Measurements from ENCODE around the gene THSD7B. TPM values are rescaled to one million over a fixed set of nuclear protein-coding genes. Genes with fewer than 3 reads are reported as not detected.

Gene THSD7B
- total and polyA plus RNA-seq, 10 of the 15 experiments (the other 5 are each of a cell fraction or from before 2014, with no cell fraction given), result 0.03 to 0.56 (median 0.28) TPM

DNA sequence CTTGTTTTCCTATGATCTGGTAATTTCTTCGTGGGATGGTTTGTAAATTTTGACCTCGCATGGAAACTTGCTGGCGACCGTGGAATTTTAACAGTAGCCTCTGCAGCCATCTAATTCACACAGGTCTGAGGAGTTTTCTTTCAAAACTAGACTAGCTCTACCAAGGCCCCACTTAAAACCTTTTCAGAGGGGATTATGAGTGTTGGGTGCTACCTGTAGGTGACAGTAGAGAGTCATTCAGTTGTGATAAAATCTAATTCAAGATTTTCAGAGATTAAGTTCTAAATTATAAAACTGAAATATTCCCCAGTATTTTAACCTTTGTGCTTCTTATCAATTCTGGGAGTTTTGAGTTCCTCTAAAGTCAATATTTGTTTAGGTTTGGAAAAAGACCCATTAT lies 31.0 kb downstream of the THSD7B start:
- intact Hi-C loops (cut with micrococcal nuclease; ENCODE audit: unreplicated experiment), result no loop called here
- Histone ChIP-seq H3K9ac (ENCODE audit: control insufficient read depth, insufficient read depth, low read length) (no peak overlapping the region), H3K27me3 (replicated peaks in 1 of 2; ENCODE audit: control insufficient read depth in 2 of 2, insufficient read depth in 2 of 2, low read length in 1 of 2) (no peaks in the 10 kb centered on the region), H3K36me3 (ENCODE audit: control insufficient read depth in 2 of 2, insufficient read depth in 2 of 2, low read length in 1 of 2) (no peaks in the 10 kb centered on the region), H3K27ac (ENCODE audit: control insufficient read depth, insufficient read depth) (no peak overlapping the region), H3K4me1 (ENCODE audit: control insufficient read depth, insufficient read depth, low read length) (no peaks in the 10 kb centered on the region), H3K79me2 (ENCODE audit: control insufficient read depth, insufficient read depth, low read length) (no peaks in the 10 kb centered on the region), H3K4me2 (ENCODE audit: control insufficient read depth, insufficient read depth) (no peak overlapping the region), H2AFZ (ENCODE audit: control insufficient read depth, low read depth, low read length) (no peak overlapping the region), H3K4me3 (no peak overlapping the region), H3K9me3 (replicated peaks; ENCODE audit: control insufficient read depth, insufficient read depth, low read length) (no peaks in the 10 kb centered on the region), H4K20me1 (ENCODE audit: control insufficient read depth, insufficient read depth) (no peaks in the 10 kb centered on the region)
- ATAC-seq, result no peak
- no TSS peak for BruUV-seq (replicated peaks)
- in situ Hi-C loops (cut with MboI), result no loop called here
- CTCF ChIA-PET, result interaction anchor here (1.3 kb wide), 1 partner anchor 9 kb away, joined by 3 read pairs; no protein-coding TSS in a partner anchor
- POLR2A ChIA-PET, result no interaction called here
- FAIRE-seq, result no peak
- DNase-seq (ENCODE audit: low read depth, low spot score), result no peak
- SMC1A ChIA-PET (ENCODE audit: uncharacterized antibody, unreplicated experiment), result no interaction called here
- RAD21 ChIA-PET (ENCODE audit: unreplicated experiment), result no interaction called here
- 19% methylated on average over 4 of the region's 4 CpGs for WGBS (ENCODE audit: insufficient coverage, insufficient replicate concordance, low lambda C conversion rate, missing lambda C conversion rate)
- TF ChIP-seq, protein P1, sequence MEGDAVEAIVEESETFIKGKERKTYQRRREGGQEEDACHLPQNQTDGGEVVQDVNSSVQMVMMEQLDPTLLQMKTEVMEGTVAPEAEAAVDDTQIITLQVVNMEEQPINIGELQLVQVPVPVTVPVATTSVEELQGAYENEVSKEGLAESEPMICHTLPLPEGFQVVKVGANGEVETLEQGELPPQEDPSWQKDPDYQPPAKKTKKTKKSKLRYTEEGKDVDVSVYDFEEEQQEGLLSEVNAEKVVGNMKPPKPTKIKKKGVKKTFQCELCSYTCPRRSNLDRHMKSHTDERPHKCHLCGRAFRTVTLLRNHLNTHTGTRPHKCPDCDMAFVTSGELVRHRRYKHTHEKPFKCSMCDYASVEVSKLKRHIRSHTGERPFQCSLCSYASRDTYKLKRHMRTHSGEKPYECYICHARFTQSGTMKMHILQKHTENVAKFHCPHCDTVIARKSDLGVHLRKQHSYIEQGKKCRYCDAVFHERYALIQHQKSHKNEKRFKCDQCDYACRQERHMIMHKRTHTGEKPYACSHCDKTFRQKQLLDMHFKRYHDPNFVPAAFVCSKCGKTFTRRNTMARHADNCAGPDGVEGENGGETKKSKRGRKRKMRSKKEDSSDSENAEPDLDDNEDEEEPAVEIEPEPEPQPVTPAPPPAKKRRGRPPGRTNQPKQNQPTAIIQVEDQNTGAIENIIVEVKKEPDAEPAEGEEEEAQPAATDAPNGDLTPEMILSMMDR (IDR thresholded peaks at IDR 0.05 in 2 of 3, conservative IDR thresholded peaks at IDR 0.05 in 1 of 3; ENCODE audit: control insufficient read depth in 2 of 3, extremely low read depth in 1 of 3, insufficient read depth in 1 of 3, low read depth in 3 of 3, low read length in 3 of 3), result peak in 2 of 3 experiments; percentile 27 to 47; a peak in 5 of 6 replicates
- TF ChIP-seq HDAC2 (IDR thresholded peaks at IDR 0.05), result no peak

DNA sequence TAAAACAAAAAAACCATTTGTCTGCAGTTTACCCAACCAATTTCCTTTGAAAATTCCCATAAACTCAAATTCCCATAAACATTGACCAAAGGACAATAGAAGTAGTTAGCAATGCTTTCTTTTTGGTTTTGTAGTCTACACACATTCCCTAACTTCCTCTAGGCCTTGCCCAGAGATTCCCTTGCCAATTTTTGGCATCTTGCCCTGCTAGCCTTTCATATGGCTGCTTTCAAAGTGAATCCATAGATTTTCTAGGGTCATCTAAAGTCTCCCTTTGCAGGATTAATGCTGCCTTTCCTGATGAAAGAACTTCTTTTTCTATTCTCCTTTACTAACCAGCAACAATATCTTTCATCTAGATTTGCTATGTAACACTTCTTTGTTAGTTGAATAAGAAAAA lies 33.4 kb downstream of the THSD7B start:
- DNase-seq (ENCODE audit: low read depth, low spot score) (no peak), FAIRE-seq (no peak), ATAC-seq (no peak)
- H3K79me2 ChIP-seq (ENCODE audit: control insufficient read depth, insufficient read depth, low read length), result no peaks in the 10 kb centered on the region
- ChIA-PET SMC1A (ENCODE audit: uncharacterized antibody, unreplicated experiment) (no interaction called here), POLR2A (no interaction called here), CTCF (no interaction called here), RAD21 (ENCODE audit: unreplicated experiment) (no interaction called here)
- H3K4me3 ChIP-seq, result no peak overlapping the region
- H4K20me1 ChIP-seq (ENCODE audit: control insufficient read depth, insufficient read depth), result no peaks in the 10 kb centered on the region
- H2AFZ ChIP-seq (ENCODE audit: control insufficient read depth, low read depth, low read length), result no peak overlapping the region
- no peak overlapping the region for H3K9ac ChIP-seq (ENCODE audit: control insufficient read depth, insufficient read depth, low read length)
- TF ChIP-seq FOXM1 (IDR thresholded peaks at IDR 0.05; ENCODE audit: low read depth, low read length), result no peak
- H3K27me3 ChIP-seq (replicated peaks in 1 of 2; ENCODE audit: control insufficient read depth in 2 of 2, insufficient read depth in 2 of 2, low read length in 1 of 2), result no peaks in the 10 kb centered on the region
- no peak overlapping the region for H3K4me2 ChIP-seq (ENCODE audit: control insufficient read depth, insufficient read depth)
- H3K27ac ChIP-seq (ENCODE audit: control insufficient read depth, insufficient read depth), result no peak overlapping the region
- no peaks in the 10 kb centered on the region for H3K9me3 ChIP-seq (replicated peaks; ENCODE audit: control insufficient read depth, insufficient read depth, low read length)
- in situ Hi-C loops (cut with MboI), result no loop called here
- no peaks in the 10 kb centered on the region for H3K36me3 ChIP-seq (ENCODE audit: control insufficient read depth in 2 of 2, insufficient read depth in 2 of 2, low read length in 1 of 2)
- H3K4me1 ChIP-seq (ENCODE audit: control insufficient read depth, insufficient read depth, low read length), result no peaks in the 10 kb centered on the region
- BruUV-seq (replicated peaks), result no TSS peak
- intact Hi-C loops (cut with micrococcal nuclease; ENCODE audit: unreplicated experiment), result no loop called here
